HG02852 (cell line): ENCODE data around the gene MAU2.

ENCODE experiments used
- ATAC-seq: cut with Tn5 transposase; IDR thresholded peaks from one replicate; pipeline ENCODE4 v1.9.1; 2021; ENCODE audit warnings: mild to moderate bottlenecking, moderate library complexity; ENCODE audit not compliant: unreplicated experiment

MAU2 gene

GRCh38 chr19:19305696-19306095 is 14.9 kb upstream of the MAU2 start:
- ATAC-seq, result no peak

GRCh38 chr19:19306191-19306590 is 14.4 kb upstream of the MAU2 start:
- ATAC-seq, result no peak

GRCh38 chr19:19308373-19308772 is 12.3 kb upstream of the MAU2 start:
- no peak for ATAC-seq

GRCh38 chr19:19315444-19315843 is 5.2 kb upstream of the MAU2 start:
- ATAC-seq, result no peak

GRCh38 chr19:19316082-19316481 is 4.5 kb upstream of the MAU2 start:
- no peak for ATAC-seq

DNA sequence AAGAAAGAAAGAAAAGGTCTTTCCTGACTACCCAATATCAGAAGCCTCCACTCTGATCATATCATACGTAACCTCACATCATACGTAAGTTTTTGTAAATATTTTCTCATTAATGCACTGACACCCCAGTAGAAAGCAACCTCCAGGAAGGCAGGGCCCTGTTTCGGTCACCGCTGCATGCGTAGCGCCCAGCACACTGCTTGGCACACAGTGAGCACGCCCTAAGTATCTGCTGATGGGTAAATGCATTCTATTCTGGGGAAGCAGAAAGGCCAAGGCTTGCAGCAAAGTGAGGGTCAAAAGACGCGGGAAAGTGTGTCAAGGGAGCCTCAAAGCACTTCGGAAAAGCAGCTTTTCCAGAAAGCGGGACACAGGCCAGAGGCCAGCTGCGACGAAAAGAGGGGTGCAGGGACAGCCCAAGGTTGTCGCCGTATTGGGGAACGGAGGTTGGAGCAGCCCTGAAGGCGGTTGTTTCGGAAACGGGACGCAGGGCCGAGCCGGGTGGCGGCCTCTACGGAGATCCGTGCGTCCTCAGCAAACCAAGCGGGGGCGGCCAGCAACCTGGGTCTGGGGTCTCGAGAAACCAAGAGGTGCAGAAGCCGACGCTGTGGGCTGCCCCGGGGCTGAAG is 783 bp upstream of the MAU2 start:
- no peak for ATAC-seq

- no peak for ATAC-seq
Observed at GRCh38 chr19:19321141-19321577, 530 bp downstream of the MAU2 start.

DNA sequence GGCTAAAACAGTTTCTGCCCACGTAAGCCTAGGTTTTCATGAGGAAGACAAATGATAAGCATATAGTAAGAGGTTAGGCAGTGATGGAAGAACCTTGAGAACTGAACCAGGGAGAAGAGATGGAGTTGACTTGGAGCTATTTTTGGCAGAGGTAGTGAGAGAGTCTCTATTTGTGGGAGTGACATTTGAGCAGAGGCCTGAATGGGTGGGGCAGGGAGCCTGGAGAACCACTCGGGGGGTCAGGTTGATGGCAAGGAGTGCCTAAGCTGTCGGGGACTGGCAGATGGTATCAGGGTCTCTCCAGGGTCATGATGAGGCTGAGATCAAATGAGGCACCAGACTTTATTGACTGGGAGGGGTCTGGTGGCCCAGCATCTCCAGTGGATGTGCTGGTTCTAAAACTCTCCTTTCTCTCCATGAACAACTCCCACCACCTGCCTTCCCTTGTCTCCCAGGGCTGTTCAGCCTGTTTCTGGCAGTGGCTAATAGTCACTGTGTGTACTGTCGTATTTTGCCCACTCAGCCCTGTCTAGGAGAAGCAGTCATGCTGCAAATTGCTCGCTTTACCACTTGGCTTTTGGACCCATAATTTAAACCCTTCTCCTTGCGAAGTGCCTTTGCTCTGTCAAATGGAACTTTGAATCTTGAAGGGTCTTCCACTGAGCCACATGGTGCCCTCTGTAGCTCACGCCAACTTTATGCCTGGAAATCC is 3.6 kb downstream of the MAU2 start:
- ATAC-seq, result no peak

DNA sequence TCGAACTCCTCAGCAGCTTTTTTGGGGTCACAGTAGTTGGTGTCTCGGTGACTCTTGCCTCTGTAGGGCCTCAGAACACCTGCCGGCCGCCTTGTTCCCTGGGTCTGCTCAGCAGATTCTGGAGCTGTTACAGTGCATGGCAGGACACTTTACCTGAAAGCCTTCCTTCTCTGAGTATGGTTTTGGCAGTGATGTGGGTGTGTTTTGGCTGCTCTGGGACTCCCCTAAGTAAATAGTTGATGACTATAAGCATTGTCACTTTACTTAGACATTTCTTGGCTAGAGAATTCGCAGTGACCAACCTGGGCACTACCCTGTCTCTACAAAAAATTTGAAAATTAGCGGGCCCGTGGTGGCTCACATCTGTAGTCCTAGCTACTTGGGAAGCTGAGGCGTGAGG is 7.0 kb downstream of the MAU2 start:
- ATAC-seq, result no peak

GRCh38 chr19:19329126-19329525 is 8.5 kb downstream of the MAU2 start:
- no peak for ATAC-seq

- ATAC-seq, result no peak
Observed at GRCh38 chr19:19334063-19334988, 13.7 kb downstream of the MAU2 start.

GRCh38 chr19:19334989-19335344 is 14.3 kb downstream of the MAU2 start:
- no peak for ATAC-seq

DNA sequence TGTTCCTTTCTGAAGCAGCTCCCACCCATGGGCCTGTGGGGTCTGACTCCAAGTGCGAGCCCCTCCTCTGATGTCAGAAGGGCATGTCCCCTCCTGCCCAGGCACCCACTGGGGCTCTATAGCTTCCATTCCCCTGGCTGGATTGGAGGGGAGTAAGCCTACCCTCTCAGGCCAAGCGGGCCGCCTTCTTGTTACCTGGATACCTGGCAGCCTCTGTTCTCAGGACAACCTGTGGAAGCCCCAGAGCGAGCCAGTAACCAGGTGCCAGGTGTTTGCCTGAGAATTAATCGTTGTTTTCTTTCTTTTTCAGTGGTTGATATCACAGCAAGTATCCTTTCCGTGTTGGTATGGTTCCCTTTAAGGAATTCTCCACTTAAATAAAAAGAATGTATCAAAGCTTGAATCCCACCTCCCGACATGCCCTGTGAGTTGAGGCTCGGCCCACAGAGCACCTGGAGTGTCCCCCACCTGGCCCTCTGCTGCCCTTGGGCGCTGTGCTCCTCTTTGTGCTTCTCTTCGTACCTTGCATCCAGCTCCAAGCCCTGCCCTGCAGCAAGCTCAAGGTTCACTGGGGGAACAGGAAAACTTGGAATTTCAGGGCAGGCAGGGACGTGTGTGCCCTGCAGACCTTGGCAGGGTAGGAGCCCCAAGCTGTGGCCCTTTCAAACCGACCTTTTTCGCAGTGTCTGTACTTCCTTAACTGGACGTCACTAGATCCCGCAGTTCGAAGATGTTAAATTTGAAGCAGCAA is 15.0 kb downstream of the MAU2 start:
- ATAC-seq, result no peak

DNA sequence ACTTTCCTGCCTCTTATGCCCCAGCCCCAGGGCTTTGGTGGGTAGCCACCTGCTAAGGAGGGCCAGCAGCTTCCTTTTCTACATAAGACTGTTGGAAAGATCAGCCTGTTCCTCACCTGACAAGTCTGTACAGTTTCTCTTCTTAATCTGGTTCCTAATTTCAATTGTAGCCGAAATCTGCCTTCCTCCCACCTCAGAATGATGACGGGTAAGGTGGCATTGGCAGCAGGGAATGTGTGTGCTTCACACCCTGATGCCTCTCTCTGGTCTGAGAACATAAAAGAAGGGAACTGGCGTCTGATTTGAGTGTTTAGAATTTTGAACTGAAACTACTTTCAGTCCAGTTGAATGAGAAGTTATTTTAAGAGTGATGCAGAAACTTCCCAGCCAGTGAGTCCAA is 16.0 kb downstream of the MAU2 start:
- no peak for ATAC-seq

DNA sequence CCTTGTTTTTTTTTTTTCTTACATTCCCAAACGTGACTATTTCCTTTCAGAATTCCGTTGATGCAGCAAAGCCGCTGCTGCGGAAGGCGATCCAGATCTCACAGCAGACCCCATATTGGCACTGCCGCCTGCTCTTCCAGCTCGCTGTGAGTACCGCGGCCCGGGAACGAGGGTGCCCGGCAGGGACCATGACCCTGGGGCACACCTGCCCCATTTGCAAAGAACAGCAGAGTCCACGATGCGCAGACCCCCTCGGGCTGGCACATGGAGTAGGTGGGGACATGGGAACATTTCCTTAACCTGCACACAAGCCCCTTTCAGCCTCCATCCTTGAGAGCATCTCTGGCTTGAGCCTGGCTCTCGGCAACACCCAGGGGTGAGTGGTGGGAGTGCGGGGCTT is 16.5 kb downstream of the MAU2 start:
- ATAC-seq, result no peak

- no peak for ATAC-seq
Observed at GRCh38 chr19:19338082-19338481, 17.5 kb downstream of the MAU2 start.

DNA sequence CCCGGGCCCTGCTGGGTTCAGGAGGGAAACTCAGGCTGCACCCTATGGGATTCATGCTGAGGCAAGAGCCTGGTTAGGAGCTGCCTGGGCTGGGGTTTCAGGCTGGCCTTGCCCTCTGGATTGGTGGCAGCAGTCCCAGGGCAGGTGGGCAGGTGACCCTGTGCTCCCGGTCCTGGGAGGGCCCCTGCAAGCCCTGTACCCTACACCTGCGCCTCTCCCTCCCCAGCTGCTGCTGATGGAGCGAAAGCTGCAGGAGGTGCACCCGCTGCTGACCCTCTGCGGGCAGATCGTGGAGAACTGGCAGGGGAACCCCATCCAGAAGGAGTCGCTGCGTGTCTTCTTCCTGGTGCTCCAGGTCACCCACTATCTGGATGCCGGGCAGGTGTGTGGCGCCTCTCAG is 20.4 kb downstream of the MAU2 start:
- no peak for ATAC-seq

GRCh38 chr19:19342086-19343015 is 21.7 kb downstream of the MAU2 start:
- ATAC-seq, result no peak

- no peak for ATAC-seq
Observed at GRCh38 chr19:19343016-19343362, 22.4 kb downstream of the MAU2 start.

GRCh38 chr19:19343762-19344161 is 23.1 kb downstream of the MAU2 start:
- no peak for ATAC-seq
